ENCODE measurements around the gene ANKMY2.

ANKMY2 gene

DNA sequence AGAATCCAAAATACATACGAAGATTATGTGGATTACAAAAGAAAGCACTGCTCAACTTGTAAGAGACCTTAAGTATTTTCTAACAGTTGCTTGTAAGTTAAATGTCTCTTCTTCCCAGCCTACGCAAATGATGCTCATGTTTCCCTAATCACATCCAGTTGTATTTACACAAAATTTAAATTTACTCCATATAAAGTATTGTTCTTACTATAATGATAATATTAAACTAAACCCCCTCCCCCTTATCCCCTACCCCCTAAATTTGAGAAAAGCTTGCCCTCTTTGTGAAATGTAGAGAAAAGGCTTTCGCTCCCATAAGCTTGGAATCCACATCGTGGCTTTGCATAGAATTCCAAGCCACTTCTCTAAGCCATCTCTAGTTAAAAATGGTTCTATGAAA is 29.4 kb downstream of the ANKMY2 start:
- TF ChIP-seq, protein P1, sequence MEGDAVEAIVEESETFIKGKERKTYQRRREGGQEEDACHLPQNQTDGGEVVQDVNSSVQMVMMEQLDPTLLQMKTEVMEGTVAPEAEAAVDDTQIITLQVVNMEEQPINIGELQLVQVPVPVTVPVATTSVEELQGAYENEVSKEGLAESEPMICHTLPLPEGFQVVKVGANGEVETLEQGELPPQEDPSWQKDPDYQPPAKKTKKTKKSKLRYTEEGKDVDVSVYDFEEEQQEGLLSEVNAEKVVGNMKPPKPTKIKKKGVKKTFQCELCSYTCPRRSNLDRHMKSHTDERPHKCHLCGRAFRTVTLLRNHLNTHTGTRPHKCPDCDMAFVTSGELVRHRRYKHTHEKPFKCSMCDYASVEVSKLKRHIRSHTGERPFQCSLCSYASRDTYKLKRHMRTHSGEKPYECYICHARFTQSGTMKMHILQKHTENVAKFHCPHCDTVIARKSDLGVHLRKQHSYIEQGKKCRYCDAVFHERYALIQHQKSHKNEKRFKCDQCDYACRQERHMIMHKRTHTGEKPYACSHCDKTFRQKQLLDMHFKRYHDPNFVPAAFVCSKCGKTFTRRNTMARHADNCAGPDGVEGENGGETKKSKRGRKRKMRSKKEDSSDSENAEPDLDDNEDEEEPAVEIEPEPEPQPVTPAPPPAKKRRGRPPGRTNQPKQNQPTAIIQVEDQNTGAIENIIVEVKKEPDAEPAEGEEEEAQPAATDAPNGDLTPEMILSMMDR (conservative IDR thresholded peaks at IDR 0.05) = no peak
- H3K27ac ChIP-seq = no peak overlapping the region

DNA sequence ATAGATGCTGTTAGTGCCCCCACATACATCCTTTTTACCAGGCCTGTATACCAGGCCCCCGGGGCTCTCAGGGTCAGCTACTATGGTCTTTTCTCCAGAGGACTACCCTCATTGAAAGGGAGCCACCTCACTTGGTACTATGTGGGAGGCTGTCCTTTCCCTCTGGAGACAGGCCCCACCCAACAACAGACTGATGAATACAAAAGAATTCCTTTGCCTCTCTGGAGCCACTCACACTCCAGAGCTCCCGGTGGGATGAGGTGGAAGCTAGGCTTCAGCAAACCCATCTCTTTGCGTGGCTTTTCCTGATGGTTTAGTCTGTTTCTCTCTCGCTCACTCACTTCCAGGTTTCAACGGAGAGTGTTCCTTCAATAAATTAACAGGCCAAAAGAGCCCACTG is 30.3 kb downstream of the ANKMY2 start:
- H3K27ac ChIP-seq = no peak overlapping the region

DNA sequence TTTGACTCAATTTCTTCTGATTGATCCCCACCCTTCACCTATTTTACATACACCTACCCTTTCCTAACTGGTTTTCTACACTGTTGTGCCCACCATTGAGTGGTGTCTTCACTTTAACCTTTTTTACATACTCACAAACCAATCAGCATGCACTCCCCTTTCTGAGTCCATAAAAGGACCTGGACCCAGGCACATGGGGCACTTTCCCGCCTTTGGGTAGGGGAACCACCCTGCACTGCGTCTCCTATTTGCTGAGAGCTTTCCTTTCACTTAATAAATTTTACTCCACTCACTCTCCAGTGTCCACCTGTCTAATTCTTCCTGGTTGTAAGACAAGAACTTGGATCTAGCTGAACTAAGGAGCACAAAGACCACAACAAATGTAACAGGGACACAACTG is 33.8 kb downstream of the ANKMY2 start:
- H3K27ac ChIP-seq = no peak overlapping the region
- TF ChIP-seq, protein P1 (conservative IDR thresholded peaks at IDR 0.05) = no peak

More for the DNA sequence above, 30.3 kb downstream of the ANKMY2 start:
- TF ChIP-seq, protein P1 (conservative IDR thresholded peaks at IDR 0.05) = no peak

DNA sequence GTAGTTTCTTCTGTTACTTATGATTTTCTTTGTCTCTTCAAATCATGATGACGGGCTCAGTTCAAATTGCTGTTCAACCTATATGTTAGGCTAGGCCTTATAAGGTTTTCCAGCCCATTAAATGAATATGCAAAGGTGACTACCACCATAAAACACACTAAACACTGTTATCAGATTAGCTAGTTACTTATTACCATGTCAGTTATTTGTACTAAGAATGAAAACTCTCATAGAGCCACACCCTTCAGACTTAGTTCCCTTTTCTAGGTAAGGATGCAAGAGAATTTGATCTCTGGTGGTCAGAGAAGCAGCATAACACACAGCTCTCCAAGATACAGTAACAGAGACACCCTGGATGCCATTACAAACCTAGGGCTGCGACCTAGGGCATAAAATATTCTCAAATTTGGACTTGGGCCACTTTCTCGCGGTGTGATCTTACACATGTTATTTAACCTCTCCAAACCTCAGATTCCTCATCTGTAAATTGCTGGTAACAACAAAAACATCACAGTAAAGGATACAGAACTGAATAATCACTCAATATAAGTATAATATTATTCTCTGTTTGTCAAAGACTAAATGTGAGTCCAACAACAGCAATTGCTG is 35.6 kb downstream of the ANKMY2 start:
- H3K27ac ChIP-seq = peak overlapping the region; percentile 43
- TF ChIP-seq, protein P1 (conservative IDR thresholded peaks at IDR 0.05) = no peak

DNA sequence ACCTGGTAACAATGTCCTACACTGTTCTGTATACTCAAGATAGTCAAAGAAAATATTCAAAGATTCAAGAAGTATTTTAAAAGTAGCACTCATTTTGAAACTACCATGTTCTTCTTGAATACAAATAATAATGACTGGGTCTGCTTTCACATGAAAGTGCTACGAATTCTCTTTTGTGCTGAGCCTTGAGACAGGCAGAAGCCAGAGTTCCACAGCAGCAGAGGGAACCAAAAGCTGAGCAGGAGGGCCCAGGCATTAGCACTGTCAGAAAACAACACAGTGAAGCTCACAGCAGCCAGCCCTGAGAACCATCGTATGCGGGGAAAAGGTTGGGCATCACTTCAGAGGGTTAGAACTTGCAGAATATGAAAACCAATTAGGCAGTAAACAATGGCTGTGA is 38.9 kb downstream of the ANKMY2 start:
- H3K27ac ChIP-seq = no peak overlapping the region
- TF ChIP-seq, protein P1 (conservative IDR thresholded peaks at IDR 0.05) = no peak

DNA sequence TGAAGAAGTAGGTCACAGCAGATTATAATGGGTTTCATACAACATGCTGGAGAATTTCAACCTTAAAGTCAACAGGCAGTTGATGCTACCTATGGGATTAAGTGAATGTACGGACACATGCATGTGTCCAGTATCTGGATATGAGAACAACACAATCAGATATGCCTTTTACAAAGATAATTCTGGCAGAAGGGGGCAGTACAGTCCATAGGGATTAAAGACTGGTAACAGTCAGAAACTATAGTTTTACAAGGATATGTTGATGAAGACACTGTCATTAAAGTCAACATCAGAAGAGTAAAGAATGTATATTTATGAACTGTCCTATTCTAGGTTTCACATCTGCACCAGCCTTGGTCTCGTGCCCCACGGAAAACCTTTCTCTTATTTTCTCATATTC is 41.5 kb downstream of the ANKMY2 start:
- TF ChIP-seq, protein P1 (conservative IDR thresholded peaks at IDR 0.05) = no peak
- H3K27ac ChIP-seq = no peak overlapping the region

DNA sequence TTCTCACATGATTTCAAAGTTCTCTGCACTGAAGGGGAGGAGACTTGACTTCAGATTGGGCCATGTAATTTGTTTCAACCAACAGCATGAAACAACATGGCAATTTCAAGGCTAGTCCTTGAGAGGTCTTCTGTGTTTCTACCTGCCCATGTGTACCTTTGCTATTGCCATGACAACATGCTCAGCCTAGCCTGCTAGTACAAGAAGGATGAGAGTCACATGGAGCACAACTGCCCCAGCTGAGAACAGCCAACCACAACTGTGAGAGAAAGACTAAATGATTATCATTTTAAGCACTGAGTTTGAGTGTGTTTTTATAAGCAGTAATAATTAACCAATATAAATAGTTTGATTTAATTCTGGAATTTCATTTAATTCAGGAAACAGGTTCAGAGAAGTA is 41.9 kb downstream of the ANKMY2 start:
- TF ChIP-seq, protein P1 (conservative IDR thresholded peaks at IDR 0.05) = no peak
- no peak overlapping the region for H3K27ac ChIP-seq
